ENCODE measurements around the gene C12orf75. TPM values are rescaled to one million over a fixed set of nuclear protein-coding genes. Genes with fewer than 3 reads are reported as not detected.
A peak's percentile ranks its signal among the peaks of the same experiment; 100 is the strongest.
"Not testable (repeated sequence)": the region's sequence is repeated elsewhere in the genome, so short reads cannot be mapped to it uniquely, and the experiment has no call there.

C12orf75 gene
- total RNA-seq, 4 donors from 2014 or later, result 16.1 to 20.1 (median 18.3) TPM

GRCh38 chr12:105309384-105309783, 21.1 kb upstream of the C12orf75 start:
- not testable (repeated sequence) for H3K4me3 ChIP-seq, H3K9me3 ChIP-seq, H3K4me1 ChIP-seq, DNase-seq, H3K36me3 ChIP-seq, H3K27ac ChIP-seq, H3K27me3 ChIP-seq

- not testable (repeated sequence) for H3K36me3 ChIP-seq, DNase-seq, H3K9me3 ChIP-seq, H3K27ac ChIP-seq, H3K4me3 ChIP-seq, H3K4me1 ChIP-seq, H3K27me3 ChIP-seq
Observed at GRCh38 chr12:105310476-105311085, 19.9 kb upstream of the C12orf75 start.

GRCh38 chr12:105311936-105312335, 18.6 kb upstream of the C12orf75 start:
- not testable (repeated sequence) for H3K4me1 ChIP-seq, H3K27me3 ChIP-seq, H3K4me3 ChIP-seq, H3K27ac ChIP-seq, DNase-seq, H3K36me3 ChIP-seq, H3K9me3 ChIP-seq

GRCh38 chr12:105313755-105314154, 16.7 kb upstream of the C12orf75 start:
- peaks cover 0 to 15% (median 0%) of the 10 kb centered on the region in 4 donors for H3K4me1 ChIP-seq
- H3K27me3 ChIP-seq, H3K36me3 ChIP-seq, DNase-seq, H3K27ac ChIP-seq, H3K9me3 ChIP-seq, H3K4me3 ChIP-seq: not testable (repeated sequence)

- no peaks in the 10 kb centered on the region for H3K36me3 ChIP-seq
- peaks cover 0 to 15% (median 0%) of the 10 kb centered on the region in 4 donors for H3K4me1 ChIP-seq
- TF ChIP-seq CTCF (IDR thresholded peaks at IDR 0.05) (no peak), POLR2A (IDR thresholded peaks at IDR 0.05) (no peak)
- no peak overlapping the region for H3K27ac ChIP-seq
- H3K27me3 ChIP-seq, result no peaks in the 10 kb centered on the region
- H3K4me3 ChIP-seq, result no peak overlapping the region
- H3K9me3 ChIP-seq, result peaks cover 0 to 9% (median 0%) of the 10 kb centered on the region in 4 donors
- DNase-seq, result no peak
Observed at GRCh38 chr12:105315130-105315529, 15.4 kb upstream of the C12orf75 start.

GRCh38 chr12:105315726-105316125, 14.8 kb upstream of the C12orf75 start:
- H3K27me3 ChIP-seq, result no peaks in the 10 kb centered on the region
- H3K9me3 ChIP-seq, result peaks cover 0 to 9% (median 0%) of the 10 kb centered on the region in 4 donors
- no peak for DNase-seq
- peaks cover 0 to 15% (median 0%) of the 10 kb centered on the region in 4 donors for H3K4me1 ChIP-seq
- no peak overlapping the region for H3K4me3 ChIP-seq
- H3K36me3 ChIP-seq, result no peaks in the 10 kb centered on the region
- no peak overlapping the region for H3K27ac ChIP-seq
- TF ChIP-seq POLR2A (IDR thresholded peaks at IDR 0.05) (no peak), CTCF (IDR thresholded peaks at IDR 0.05) (no peak)

- no peak overlapping the region for H3K4me3 ChIP-seq
- no peak for DNase-seq
- TF ChIP-seq CTCF (IDR thresholded peaks at IDR 0.05) (no peak), POLR2A (IDR thresholded peaks at IDR 0.05) (no peak)
- H3K4me1 ChIP-seq, result peaks cover 0 to 15% (median 0%) of the 10 kb centered on the region in 4 donors
- peak overlapping the region in 3 of 4 donors; percentile 13 to 79 (median 67) for H3K27ac ChIP-seq
- H3K36me3 ChIP-seq, result no peaks in the 10 kb centered on the region
- peaks cover 0 to 9% (median 0%) of the 10 kb centered on the region in 4 donors for H3K9me3 ChIP-seq
- H3K27me3 ChIP-seq, result no peaks in the 10 kb centered on the region
Observed at GRCh38 chr12:105316931-105317852, 13.3 kb upstream of the C12orf75 start.

Data from Peyer's patch (tissue), 4 donors.